ENCODE data around the gene TNFRSF18.

Gene TNFRSF18

DNA sequence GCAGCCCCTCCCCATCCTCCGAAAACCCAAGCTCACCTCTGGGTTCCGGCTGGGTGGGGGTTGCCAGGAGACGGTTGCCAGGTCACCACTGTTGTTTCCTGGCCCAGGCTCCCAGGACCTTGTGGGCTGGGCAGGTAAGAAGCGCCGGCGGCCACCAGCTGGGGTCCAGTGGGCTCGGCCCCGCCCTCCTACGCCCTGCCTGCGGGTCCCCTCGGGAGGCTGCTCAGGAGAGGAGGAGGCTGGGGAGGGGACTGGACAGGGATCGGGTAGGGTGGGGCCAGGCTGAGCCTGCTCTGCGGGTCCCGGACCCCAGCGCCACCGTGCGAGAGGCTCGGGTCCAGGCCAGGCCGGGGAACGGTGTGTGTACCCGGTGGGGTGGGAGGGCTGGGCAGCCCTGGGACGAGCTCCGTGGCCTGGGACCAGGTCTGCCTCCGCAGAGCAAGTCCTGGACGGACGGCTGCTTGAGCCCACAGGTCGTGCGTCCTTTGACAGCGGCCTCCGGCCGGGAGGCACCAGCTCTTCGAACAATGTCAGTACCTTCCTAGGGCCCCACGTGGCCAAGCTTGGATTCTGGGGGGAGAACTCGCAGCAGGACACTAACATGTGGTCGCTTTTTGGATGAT lies 32.5 kb downstream of the TNFRSF18 start, which contains the start of gene TTLL10:
TSS of gene TTLL10 (plus strand) at position 88 of the 623 bp plus-strand sequence. CDS start 5,336 bp downstream, outside the sequence.
- H3F3A ChIP-seq (ENCODE audit: low read depth): no peaks in the 10 kb centered on the region
- no peak for TF ChIP-seq EZH2phosphoT487 (IDR thresholded peaks at IDR 0.05; ENCODE audit: borderline replicate concordance)
- TF ChIP-seq, protein P1, sequence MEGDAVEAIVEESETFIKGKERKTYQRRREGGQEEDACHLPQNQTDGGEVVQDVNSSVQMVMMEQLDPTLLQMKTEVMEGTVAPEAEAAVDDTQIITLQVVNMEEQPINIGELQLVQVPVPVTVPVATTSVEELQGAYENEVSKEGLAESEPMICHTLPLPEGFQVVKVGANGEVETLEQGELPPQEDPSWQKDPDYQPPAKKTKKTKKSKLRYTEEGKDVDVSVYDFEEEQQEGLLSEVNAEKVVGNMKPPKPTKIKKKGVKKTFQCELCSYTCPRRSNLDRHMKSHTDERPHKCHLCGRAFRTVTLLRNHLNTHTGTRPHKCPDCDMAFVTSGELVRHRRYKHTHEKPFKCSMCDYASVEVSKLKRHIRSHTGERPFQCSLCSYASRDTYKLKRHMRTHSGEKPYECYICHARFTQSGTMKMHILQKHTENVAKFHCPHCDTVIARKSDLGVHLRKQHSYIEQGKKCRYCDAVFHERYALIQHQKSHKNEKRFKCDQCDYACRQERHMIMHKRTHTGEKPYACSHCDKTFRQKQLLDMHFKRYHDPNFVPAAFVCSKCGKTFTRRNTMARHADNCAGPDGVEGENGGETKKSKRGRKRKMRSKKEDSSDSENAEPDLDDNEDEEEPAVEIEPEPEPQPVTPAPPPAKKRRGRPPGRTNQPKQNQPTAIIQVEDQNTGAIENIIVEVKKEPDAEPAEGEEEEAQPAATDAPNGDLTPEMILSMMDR (conservative IDR thresholded peaks at IDR 0.05; ENCODE audit: low read length): no peak
- no peak within 1 kb of the TSS for H2AFZ ChIP-seq (ENCODE audit: low read length)
- no peaks in the 10 kb centered on the region for H3K9me2 ChIP-seq (replicated peaks; ENCODE audit: low read depth, low read length)
- no peak within 1 kb of the TSS for H3K9ac ChIP-seq (ENCODE audit: low read depth, low read length, poor library complexity, severe bottlenecking)
- H3K79me2 ChIP-seq (ENCODE audit: insufficient read depth, low read length): no peaks in the 10 kb centered on the region
- H3K4me3 ChIP-seq (ENCODE audit: low read length, poor library complexity, severe bottlenecking): no peak within 1 kb of the TSS
- no peaks in the 10 kb centered on the region for H3K27me3 ChIP-seq (ENCODE audit: insufficient read depth, low read length, poor library complexity, severe bottlenecking)
- no peaks in the 10 kb centered on the region for H3K36me3 ChIP-seq (ENCODE audit: insufficient read depth, low read length)
- no peaks in the 10 kb centered on the region for H3K4me1 ChIP-seq (ENCODE audit: insufficient read depth, low read length, poor library complexity, severe bottlenecking)
- H3K4me2 ChIP-seq (ENCODE audit: low read depth, low read length, poor library complexity, severe bottlenecking): no peak within 1 kb of the TSS
- H4K20me1 ChIP-seq (ENCODE audit: insufficient read depth, low read length, poor library complexity, severe bottlenecking): no peaks in the 10 kb centered on the region
- H3K9me3 ChIP-seq (ENCODE audit: insufficient read depth, low read depth, low read length): no peaks in the 10 kb centered on the region

DNA sequence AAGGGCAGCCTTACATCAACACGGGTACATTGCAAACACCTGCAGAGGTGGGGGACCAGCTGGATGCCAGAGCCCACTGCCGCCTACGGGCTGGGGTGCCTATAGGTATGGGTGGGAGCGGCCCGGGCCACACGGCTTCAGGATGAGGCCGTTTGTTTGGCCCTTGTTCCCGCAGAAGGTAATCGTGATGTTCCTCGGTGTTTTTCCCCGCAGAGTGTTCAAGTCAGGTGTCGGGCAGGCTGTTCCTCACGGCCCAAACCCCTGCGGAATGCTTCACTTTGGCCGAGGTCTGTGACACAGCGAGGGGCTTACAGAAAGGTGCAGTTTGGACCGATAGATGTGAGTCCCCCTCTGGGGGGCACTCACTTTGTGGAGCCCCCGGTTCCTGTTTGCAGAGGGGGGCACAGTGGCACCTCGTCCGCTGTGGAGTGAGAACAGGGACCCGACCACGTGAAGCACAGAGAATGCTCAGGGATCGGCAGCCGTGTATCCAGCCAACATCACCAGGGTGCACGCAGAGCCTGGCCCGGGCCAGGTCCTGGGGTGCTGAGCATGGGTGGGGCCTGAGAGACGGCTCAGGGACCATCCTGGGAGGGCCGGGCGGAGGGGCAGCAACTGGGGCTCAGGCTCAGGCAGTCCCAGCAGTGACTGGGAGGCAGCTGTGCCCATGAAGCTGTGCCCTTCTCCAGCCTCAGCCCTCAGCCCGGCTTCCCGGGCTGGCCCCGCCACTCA lies 33.2 kb downstream of the TNFRSF18 start:
- H3K9me2 ChIP-seq (replicated peaks; ENCODE audit: low read depth, low read length): no peaks in the 10 kb centered on the region
- H3K9me3 ChIP-seq (ENCODE audit: insufficient read depth, low read depth, low read length): no peaks in the 10 kb centered on the region
- no peak overlapping the region for H3K4me2 ChIP-seq (ENCODE audit: low read depth, low read length, poor library complexity, severe bottlenecking)
- H3K36me3 ChIP-seq (ENCODE audit: insufficient read depth, low read length): no peaks in the 10 kb centered on the region
- H2AFZ ChIP-seq (ENCODE audit: low read length): no peak overlapping the region
- no peaks in the 10 kb centered on the region for H3K4me1 ChIP-seq (ENCODE audit: insufficient read depth, low read length, poor library complexity, severe bottlenecking)
- H3F3A ChIP-seq (ENCODE audit: low read depth): no peaks in the 10 kb centered on the region
- no peaks in the 10 kb centered on the region for H3K79me2 ChIP-seq (ENCODE audit: insufficient read depth, low read length)
- no peaks in the 10 kb centered on the region for H3K27me3 ChIP-seq (ENCODE audit: insufficient read depth, low read length, poor library complexity, severe bottlenecking)
- H3K4me3 ChIP-seq (ENCODE audit: low read length, poor library complexity, severe bottlenecking): no peak overlapping the region
- no peak for TF ChIP-seq EZH2phosphoT487 (IDR thresholded peaks at IDR 0.05; ENCODE audit: borderline replicate concordance)
- TF ChIP-seq, protein P1 (conservative IDR thresholded peaks at IDR 0.05; ENCODE audit: low read length): no peak
- no peak overlapping the region for H3K9ac ChIP-seq (ENCODE audit: low read depth, low read length, poor library complexity, severe bottlenecking)
- H4K20me1 ChIP-seq (ENCODE audit: insufficient read depth, low read length, poor library complexity, severe bottlenecking): no peaks in the 10 kb centered on the region

DNA sequence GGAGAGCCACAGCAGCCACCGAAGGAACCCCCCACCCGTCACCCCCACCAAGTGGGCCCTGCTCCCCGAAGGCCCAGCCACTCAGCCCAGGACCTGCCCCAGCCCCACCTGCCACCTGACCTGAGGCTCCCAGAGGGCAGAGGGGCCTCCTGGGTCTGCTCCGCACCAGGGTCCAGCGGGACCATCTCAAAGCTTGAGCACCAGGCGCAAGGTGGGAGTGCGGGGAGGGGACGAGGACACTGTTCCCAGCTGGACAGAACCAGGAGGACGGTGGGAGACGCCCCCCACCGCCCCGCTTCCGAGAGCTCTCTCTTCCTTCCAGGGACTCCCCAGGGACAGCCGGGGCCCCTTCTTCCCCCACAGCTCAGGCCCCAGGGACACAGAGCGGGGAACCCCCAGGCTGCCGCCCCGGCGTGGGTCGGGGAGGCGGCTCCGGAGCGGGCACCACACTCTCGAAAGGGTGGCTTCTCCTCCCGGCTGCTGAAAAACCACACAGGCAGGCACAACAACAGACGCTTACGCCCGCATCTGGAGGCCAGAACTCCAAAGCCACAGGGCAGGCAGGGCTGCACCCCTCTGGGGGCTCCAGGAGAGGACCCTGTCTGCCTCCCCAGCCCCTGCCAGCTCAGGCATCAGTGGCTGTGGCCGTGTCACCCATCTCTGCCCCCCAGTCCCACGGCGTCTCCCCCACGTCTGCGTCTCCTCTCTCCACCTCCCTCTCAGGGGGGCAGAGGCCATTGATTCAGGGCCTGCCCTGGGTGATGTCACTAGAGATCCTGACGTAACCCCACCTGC lies 34.6 kb downstream of the TNFRSF18 start:
- Histone ChIP-seq H4K20me1 (ENCODE audit: insufficient read depth, low read length, poor library complexity, severe bottlenecking) (no peaks in the 10 kb centered on the region), H3F3A (ENCODE audit: low read depth) (no peaks in the 10 kb centered on the region), H3K79me2 (ENCODE audit: insufficient read depth, low read length) (no peaks in the 10 kb centered on the region), H3K9me3 (ENCODE audit: insufficient read depth, low read depth, low read length) (no peaks in the 10 kb centered on the region), H3K27me3 (ENCODE audit: insufficient read depth, low read length, poor library complexity, severe bottlenecking) (no peaks in the 10 kb centered on the region), H3K36me3 (ENCODE audit: insufficient read depth, low read length) (no peaks in the 10 kb centered on the region), H3K9me2 (replicated peaks; ENCODE audit: low read depth, low read length) (no peaks in the 10 kb centered on the region), H3K4me3 (ENCODE audit: low read length, poor library complexity, severe bottlenecking) (no peak overlapping the region), H2AFZ (ENCODE audit: low read length) (no peak overlapping the region), H3K4me2 (ENCODE audit: low read depth, low read length, poor library complexity, severe bottlenecking) (no peak overlapping the region), H3K4me1 (ENCODE audit: insufficient read depth, low read length, poor library complexity, severe bottlenecking) (no peaks in the 10 kb centered on the region), H3K9ac (ENCODE audit: low read depth, low read length, poor library complexity, severe bottlenecking) (no peak overlapping the region)
- TF ChIP-seq, protein P1 (conservative IDR thresholded peaks at IDR 0.05; ENCODE audit: low read length): no peak
- TF ChIP-seq EZH2phosphoT487 (IDR thresholded peaks at IDR 0.05; ENCODE audit: borderline replicate concordance): no peak
